ENCODE data around the gene RNF32. TPM values are rescaled to one million over a fixed set of nuclear protein-coding genes. Genes with fewer than 3 reads are reported as not detected.

Gene RNF32
- total RNA-seq, 1 donor from 2014 or later, result 1.6 TPM

DNA sequence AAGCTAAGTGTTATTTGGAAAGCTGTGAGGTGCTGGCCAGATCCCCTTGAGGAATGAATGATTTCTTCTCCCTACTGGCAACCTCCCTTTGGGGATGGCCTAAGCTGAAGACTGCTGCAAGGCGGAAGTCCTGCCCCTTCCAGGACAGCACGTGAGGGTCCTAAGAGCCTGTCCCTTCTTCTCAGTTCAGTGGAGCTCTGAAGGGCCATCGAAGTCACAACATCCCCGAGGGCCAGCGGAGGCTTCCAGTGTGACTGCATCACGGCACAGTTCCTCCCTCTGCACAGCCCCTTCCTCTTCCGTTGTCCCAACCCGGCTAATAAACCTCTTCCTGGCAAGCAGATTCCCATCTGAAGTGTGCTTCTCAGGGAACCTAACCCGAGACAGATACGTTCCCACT is 43.7 kb downstream of the RNF32 start:
- peaks cover 2% of the 10 kb centered on the region for H3K4me1 Mint-ChIP-seq (ENCODE audit: low read depth, unreplicated experiment)
- H3K9ac ChIP-seq (ENCODE audit: low read length), result no peak overlapping the region
- H3K9me3 Mint-ChIP-seq (ENCODE audit: unreplicated experiment), result no peaks in the 10 kb centered on the region
- no peaks in the 10 kb centered on the region for H3K79me2 ChIP-seq (ENCODE audit: insufficient read depth, low read length)
- no peak for DNase-seq (ENCODE audit: low read depth)
- H3K9me3 ChIP-seq (ENCODE audit: insufficient read depth, low read depth, low read length), result no peaks in the 10 kb centered on the region
- no peaks in the 10 kb centered on the region for H3K4me1 ChIP-seq (ENCODE audit: insufficient read depth, low read length)
- no peak overlapping the region for H3K27ac ChIP-seq (ENCODE audit: low read depth, low read length)
- no peak overlapping the region for H3K4me2 ChIP-seq (ENCODE audit: low read length)
- TF ChIP-seq, protein P1, sequence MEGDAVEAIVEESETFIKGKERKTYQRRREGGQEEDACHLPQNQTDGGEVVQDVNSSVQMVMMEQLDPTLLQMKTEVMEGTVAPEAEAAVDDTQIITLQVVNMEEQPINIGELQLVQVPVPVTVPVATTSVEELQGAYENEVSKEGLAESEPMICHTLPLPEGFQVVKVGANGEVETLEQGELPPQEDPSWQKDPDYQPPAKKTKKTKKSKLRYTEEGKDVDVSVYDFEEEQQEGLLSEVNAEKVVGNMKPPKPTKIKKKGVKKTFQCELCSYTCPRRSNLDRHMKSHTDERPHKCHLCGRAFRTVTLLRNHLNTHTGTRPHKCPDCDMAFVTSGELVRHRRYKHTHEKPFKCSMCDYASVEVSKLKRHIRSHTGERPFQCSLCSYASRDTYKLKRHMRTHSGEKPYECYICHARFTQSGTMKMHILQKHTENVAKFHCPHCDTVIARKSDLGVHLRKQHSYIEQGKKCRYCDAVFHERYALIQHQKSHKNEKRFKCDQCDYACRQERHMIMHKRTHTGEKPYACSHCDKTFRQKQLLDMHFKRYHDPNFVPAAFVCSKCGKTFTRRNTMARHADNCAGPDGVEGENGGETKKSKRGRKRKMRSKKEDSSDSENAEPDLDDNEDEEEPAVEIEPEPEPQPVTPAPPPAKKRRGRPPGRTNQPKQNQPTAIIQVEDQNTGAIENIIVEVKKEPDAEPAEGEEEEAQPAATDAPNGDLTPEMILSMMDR (IDR thresholded peaks at IDR 0.05; ENCODE audit: insufficient read depth, low read depth, low read length), result no peak
- no peak for TF ChIP-seq EZH2 (IDR thresholded peaks at IDR 0.05; ENCODE audit: insufficient read depth, low read length)
- H3K4me3 ChIP-seq (ENCODE audit: insufficient read depth, low read depth, low read length), result no peak overlapping the region
- no peak overlapping the region for H3K4me3 Mint-ChIP-seq (ENCODE audit: unreplicated experiment)
- no peaks in the 10 kb centered on the region for H4K20me1 ChIP-seq (ENCODE audit: insufficient read depth, low read length)
- no peak overlapping the region for H3K27ac Mint-ChIP-seq (ENCODE audit: unreplicated experiment)
- no peaks in the 10 kb centered on the region for H3K27me3 Mint-ChIP-seq (ENCODE audit: low read depth, unreplicated experiment)
- peaks cover 7% of the 10 kb centered on the region for H3K36me3 Mint-ChIP-seq (ENCODE audit: low read depth, unreplicated experiment)
- H3K36me3 ChIP-seq (ENCODE audit: insufficient read depth, low read length), result no peaks in the 10 kb centered on the region
- no peaks in the 10 kb centered on the region for H3K27me3 ChIP-seq (ENCODE audit: insufficient read depth, low read length)
- no peak for FAIRE-seq
- H2AFZ ChIP-seq (ENCODE audit: low read depth, low read length), result no peak overlapping the region

DNA sequence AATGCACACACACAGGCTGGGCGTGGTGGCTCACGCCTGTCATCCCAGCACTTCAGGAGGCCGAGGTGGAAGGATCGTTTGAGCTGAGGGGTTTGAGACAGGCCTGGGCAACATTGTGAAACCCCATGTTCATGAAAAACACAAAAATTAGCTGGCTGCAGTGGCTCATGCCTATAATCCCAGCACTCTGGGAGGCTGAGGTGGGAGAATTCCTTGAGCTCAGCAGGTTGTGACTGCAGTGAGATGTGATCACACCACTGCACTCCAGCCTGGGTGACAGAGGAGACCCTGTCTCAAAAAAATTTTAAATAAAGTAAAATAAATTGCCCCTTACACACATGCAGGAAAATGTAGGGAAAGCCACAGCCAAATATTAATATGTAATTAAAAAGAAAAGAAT is 44.1 kb downstream of the RNF32 start:
- H3K4me3 ChIP-seq (ENCODE audit: insufficient read depth, low read depth, low read length), result no peak overlapping the region
- H3K4me1 ChIP-seq (ENCODE audit: insufficient read depth, low read length), result no peaks in the 10 kb centered on the region
- no peaks in the 10 kb centered on the region for H3K36me3 ChIP-seq (ENCODE audit: insufficient read depth, low read length)
- Mint-ChIP-seq H3K4me3 (ENCODE audit: unreplicated experiment) (no peak overlapping the region), H3K27ac (ENCODE audit: unreplicated experiment) (no peak overlapping the region), H3K4me1 (ENCODE audit: low read depth, unreplicated experiment) (peaks cover 2% of the 10 kb centered on the region), H3K36me3 (ENCODE audit: low read depth, unreplicated experiment) (peaks cover 7% of the 10 kb centered on the region), H3K9me3 (ENCODE audit: unreplicated experiment) (no peaks in the 10 kb centered on the region), H3K27me3 (ENCODE audit: low read depth, unreplicated experiment) (no peaks in the 10 kb centered on the region)
- H3K9me3 ChIP-seq (ENCODE audit: insufficient read depth, low read depth, low read length), result no peaks in the 10 kb centered on the region
- DNase-seq (ENCODE audit: low read depth) (no peak), FAIRE-seq (no peak)
- H3K9ac ChIP-seq (ENCODE audit: low read length), result no peak overlapping the region
- no peak overlapping the region for H3K27ac ChIP-seq (ENCODE audit: low read depth, low read length)
- no peaks in the 10 kb centered on the region for H3K79me2 ChIP-seq (ENCODE audit: insufficient read depth, low read length)
- H3K4me2 ChIP-seq (ENCODE audit: low read length), result no peak overlapping the region
- no peaks in the 10 kb centered on the region for H4K20me1 ChIP-seq (ENCODE audit: insufficient read depth, low read length)
- TF ChIP-seq EZH2 (IDR thresholded peaks at IDR 0.05; ENCODE audit: insufficient read depth, low read length), result no peak
- TF ChIP-seq, protein P1 (IDR thresholded peaks at IDR 0.05; ENCODE audit: insufficient read depth, low read depth, low read length), result no peak
- no peak overlapping the region for H2AFZ ChIP-seq (ENCODE audit: low read depth, low read length)
- no peaks in the 10 kb centered on the region for H3K27me3 ChIP-seq (ENCODE audit: insufficient read depth, low read length)

- DNase-seq (ENCODE audit: low read depth), result no peak
- FAIRE-seq, result no peak
- no peaks in the 10 kb centered on the region for H3K9me3 ChIP-seq (ENCODE audit: insufficient read depth, low read depth, low read length)
- H3K36me3 ChIP-seq (ENCODE audit: insufficient read depth, low read length), result no peaks in the 10 kb centered on the region
- peaks cover 13% of the 10 kb centered on the region for H3K36me3 Mint-ChIP-seq (ENCODE audit: low read depth, unreplicated experiment)
- H3K4me3 Mint-ChIP-seq (ENCODE audit: unreplicated experiment), result no peak overlapping the region
- H2AFZ ChIP-seq (ENCODE audit: low read depth, low read length), result no peak overlapping the region
- H3K27me3 ChIP-seq (ENCODE audit: insufficient read depth, low read length), result no peaks in the 10 kb centered on the region
- no peak overlapping the region for H3K9ac ChIP-seq (ENCODE audit: low read length)
- H3K4me2 ChIP-seq (ENCODE audit: low read length), result no peak overlapping the region
- no peaks in the 10 kb centered on the region for H3K79me2 ChIP-seq (ENCODE audit: insufficient read depth, low read length)
- peaks cover 6% of the 10 kb centered on the region for H3K9me3 Mint-ChIP-seq (ENCODE audit: unreplicated experiment)
- H3K27ac Mint-ChIP-seq (ENCODE audit: unreplicated experiment), result no peak overlapping the region
- no peaks in the 10 kb centered on the region for H3K4me1 Mint-ChIP-seq (ENCODE audit: low read depth, unreplicated experiment)
- H3K27ac ChIP-seq (ENCODE audit: low read depth, low read length), result no peak overlapping the region
- H4K20me1 ChIP-seq (ENCODE audit: insufficient read depth, low read length), result no peaks in the 10 kb centered on the region
- no peaks in the 10 kb centered on the region for H3K27me3 Mint-ChIP-seq (ENCODE audit: low read depth, unreplicated experiment)
- H3K4me1 ChIP-seq (ENCODE audit: insufficient read depth, low read length), result no peaks in the 10 kb centered on the region
- TF ChIP-seq EZH2 (IDR thresholded peaks at IDR 0.05; ENCODE audit: insufficient read depth, low read length), result no peak
- TF ChIP-seq, protein P1 (IDR thresholded peaks at IDR 0.05; ENCODE audit: insufficient read depth, low read depth, low read length), result no peak
- no peak overlapping the region for H3K4me3 ChIP-seq (ENCODE audit: insufficient read depth, low read depth, low read length)
These were observed 51.2 kb downstream of the RNF32 start for GRCh38 chr7:156691764-156692163.
